GM12864 (cell line): ENCODE results near the gene VILL.

Source experiments
- DNase-seq: peaks from one replicate; pipeline ENCODE4 v3.0.0-alpha.2; 2011; ENCODE audit warnings: low read depth
- H3K4me3 ChIP-seq: 2 replicates; pipeline ENCODE4 v1.5.1; 2011; ENCODE audit warnings: mild to moderate bottlenecking, low read depth, low read length, control low read depth
- TF ChIP-seq, protein P1 (sequence below): IDR thresholded peaks from 2 replicates; pipeline ENCODE4 v1.5.1; 2011; ENCODE audit warnings: low read depth, mild to moderate bottlenecking, moderate library complexity, low read length, control low read depth, inconsistent platforms; ENCODE audit errors: missing control alignments

VILL gene

DNA sequence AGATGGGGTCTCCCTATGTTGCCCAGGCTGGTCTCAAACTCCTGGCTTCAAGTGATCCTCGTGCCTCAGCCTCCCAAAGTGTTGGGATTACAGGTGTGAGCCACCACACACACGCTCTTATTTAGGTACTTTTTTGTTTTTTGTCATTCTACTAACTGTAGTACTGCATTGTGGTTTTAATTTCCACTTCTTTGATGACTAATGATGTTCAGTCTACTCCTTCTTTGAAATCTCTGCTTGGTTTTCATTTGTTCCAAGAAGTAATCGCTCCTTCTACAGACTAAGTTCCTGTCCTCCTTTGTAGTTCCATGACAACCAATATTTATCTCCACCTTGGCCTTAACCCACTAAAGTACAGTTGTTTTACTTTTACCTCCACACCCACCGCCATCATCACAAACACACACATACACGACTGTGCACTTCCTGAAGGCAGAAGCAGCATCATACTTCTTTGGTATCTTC is 47.9 kb downstream of the VILL start:
- TF ChIP-seq, protein P1, sequence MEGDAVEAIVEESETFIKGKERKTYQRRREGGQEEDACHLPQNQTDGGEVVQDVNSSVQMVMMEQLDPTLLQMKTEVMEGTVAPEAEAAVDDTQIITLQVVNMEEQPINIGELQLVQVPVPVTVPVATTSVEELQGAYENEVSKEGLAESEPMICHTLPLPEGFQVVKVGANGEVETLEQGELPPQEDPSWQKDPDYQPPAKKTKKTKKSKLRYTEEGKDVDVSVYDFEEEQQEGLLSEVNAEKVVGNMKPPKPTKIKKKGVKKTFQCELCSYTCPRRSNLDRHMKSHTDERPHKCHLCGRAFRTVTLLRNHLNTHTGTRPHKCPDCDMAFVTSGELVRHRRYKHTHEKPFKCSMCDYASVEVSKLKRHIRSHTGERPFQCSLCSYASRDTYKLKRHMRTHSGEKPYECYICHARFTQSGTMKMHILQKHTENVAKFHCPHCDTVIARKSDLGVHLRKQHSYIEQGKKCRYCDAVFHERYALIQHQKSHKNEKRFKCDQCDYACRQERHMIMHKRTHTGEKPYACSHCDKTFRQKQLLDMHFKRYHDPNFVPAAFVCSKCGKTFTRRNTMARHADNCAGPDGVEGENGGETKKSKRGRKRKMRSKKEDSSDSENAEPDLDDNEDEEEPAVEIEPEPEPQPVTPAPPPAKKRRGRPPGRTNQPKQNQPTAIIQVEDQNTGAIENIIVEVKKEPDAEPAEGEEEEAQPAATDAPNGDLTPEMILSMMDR, result no peak
- H3K4me3 ChIP-seq, result no peak overlapping the region; the same call in 1 of the 2 replicates

DNA sequence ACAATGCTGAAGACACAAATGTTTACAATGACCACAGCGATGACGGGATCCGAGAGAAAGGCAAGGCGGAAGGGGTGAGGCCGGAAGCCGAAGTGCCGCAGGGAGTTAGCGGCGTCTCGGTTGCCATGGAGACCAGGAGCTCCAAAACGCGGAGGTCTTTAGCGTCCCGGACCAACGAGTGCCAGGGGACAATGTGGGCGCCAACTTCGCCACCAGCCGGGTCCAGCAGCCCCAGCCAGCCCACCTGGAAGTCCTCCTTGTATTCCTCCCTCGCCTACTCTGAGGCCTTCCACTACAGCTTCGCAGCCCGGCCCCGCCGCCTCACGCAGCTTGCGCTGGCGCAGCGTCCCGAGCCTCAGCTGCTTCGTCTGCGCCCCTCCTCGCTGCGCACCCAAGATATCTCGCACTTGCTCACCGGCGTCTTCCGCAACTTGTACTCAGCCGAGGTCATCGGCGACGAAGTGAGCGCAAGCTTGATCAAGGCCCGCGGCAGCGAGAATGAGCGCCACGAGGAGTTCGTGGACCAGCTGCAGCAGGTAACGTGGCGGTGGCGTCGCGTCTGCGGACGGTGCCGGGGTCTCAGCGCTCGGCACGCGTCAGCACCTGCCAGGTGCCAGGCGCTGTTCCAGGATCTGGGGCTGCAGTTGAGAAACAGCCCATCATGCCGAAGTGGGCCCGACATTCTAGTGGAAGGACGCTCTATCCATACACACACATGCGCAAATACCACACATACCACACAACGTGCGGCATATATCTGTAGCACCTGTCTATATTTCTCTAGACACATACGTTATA is 48.7 kb downstream of the VILL start, which contains the start of gene DLEC1:
Gene DLEC1 (plus strand): TSS at position 108 of the 798 bp plus-strand sequence. CDS start 18 bp downstream, at position 126.
- DNase-seq, result peak; percentile 52
- TF ChIP-seq, protein P1, result no peak
- H3K4me3 ChIP-seq, result peak within 1 kb of the TSS; percentile 52

More for the DNA sequence above, 47.9 kb downstream of the VILL start:
- no peak for DNase-seq

DNA sequence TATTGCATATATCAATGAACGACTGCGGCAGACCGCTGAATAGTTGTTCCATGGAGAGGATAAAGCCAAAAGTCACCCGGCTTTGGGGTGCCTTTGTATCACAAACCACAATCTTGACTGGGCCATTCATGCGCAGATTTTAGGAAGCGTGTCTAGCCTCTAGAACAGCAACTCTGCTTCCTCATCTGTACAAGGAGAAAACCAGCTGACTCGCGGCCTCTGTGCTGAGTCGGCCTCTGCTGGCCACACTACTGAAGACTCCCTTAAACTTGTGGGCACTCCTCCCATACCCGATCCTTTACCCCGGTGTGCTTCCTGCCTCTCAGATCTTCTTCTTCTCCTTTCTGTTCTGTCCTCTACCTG is 49.3 kb downstream of the VILL start:
- no peak for DNase-seq
- TF ChIP-seq, protein P1, result peak; percentile 22
- H3K4me3 ChIP-seq, result peak overlapping the region; percentile 52; the same call in 1 of the 2 replicates

DNA sequence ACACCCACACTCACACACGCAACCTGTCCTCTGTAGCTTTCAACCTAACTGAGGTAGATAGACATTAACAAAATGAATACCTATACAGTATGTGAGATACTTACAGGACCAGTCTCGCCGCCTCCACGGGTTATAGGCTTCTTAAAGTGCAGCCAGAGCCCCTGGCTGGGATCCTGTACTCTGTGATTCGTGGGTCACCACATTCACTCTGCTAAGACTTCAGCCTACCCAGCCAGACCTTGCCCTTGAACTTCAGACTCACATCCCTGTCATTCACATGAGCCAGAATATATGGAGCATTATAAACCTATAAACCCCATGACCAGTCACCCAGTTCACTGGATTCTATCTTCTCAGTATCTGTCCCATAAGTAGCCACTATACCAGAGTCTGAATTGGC is 49.8 kb downstream of the VILL start:
- no peak for DNase-seq
- H3K4me3 ChIP-seq, result no peak overlapping the region
- TF ChIP-seq, protein P1, result no peak

DNA sequence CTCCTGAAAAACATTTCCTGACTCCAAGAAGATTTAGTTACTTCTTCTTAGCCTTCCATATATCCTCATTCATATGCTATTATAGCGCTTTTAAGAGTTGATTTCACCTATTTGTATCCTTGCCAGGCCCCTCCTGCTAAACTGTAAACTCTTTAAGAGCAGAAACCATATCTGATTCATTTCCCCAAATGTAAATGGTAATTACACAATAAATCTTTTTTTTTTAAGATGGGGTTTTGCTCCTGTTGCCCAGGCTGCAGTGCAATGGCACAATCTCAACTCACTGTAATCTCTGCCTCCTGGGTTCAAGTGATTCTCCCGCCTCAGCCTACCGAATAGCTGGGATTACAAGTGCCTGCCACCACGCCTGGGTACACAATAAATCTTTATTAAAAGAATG is 52.9 kb downstream of the VILL start:
- TF ChIP-seq, protein P1, result no peak
- DNase-seq, result no peak
- no peak overlapping the region for H3K4me3 ChIP-seq

DNA sequence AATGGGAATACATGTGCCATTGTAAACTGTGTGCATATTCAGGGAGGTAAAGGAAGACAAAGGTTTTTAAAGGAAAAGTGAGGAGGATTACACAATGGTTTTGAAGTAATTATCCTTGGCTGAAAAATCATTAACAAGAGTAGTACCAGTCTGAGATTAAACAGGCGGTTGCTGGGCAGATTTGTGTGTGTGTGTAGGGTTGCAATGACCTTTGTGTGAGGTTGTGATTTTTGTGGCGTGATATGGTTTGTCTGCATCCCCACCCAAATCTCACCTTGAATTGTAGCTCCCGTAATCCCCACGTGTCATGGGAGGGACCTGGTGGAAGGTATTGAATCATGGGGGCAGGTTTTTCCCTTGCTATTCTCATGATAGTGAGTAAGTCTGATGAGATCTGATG is 55.4 kb downstream of the VILL start:
- no peak overlapping the region for H3K4me3 ChIP-seq
- no peak for DNase-seq
- TF ChIP-seq, protein P1, result no peak
